ENCODE results near the gene SCRN3. TPM values are rescaled to one million over a fixed set of nuclear protein-coding genes. Genes with fewer than 3 reads are reported as not detected.
"Not testable (repeated sequence)": the region's sequence is repeated elsewhere in the genome, so short reads cannot be mapped to it uniquely, and the experiment has no call there.

SCRN3 gene
- total and polyA plus RNA-seq, 2 of the 4 experiments (the other 2 are of a cell fraction): 9.9 to 11.4 TPM

DNA sequence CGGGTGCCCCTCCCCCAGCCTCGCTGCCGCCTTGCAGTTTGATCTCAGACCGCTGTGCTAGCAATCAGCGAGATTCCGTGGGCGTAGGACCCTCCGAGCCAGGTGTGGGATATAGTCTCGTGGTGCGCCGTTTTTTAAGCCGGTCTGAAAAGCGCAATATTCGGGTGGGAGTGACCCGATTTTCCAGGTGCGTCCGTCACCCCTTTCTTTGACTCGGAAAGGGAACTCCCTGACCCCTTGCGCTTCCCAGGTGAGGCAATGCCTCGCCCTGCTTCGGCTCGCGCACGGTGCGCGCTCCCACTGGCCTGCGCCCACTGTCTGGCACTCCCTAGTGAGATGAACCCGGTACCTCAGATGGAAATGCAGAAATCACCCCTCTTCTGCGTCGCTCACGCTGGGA lies 14.5 kb downstream of the SCRN3 start:
- intact Hi-C loops (cut with micrococcal nuclease); ATAC-seq (ENCODE audit: low read depth); H2BK15ac ChIP-seq (ENCODE audit: low read depth, low read length); DNase-seq; H2AK9ac ChIP-seq (replicated peaks; ENCODE audit: low read depth, low read length, poor library complexity); in situ Hi-C loops (cut with MboI; ENCODE audit: low sequenced_read_pairs); H3K56ac ChIP-seq (ENCODE audit: extremely low read depth, insufficient read depth, low read length); H3K9ac ChIP-seq (ENCODE audit: low read depth, low read length); H4K5ac ChIP-seq (ENCODE audit: low read depth, low read length); H4K20me1 ChIP-seq (ENCODE audit: insufficient read depth, low read length); H2BK20ac ChIP-seq (ENCODE audit: low read depth, low read length); H4K8ac ChIP-seq (ENCODE audit: low read depth in 2 of 2, low read length in 2 of 2); H2BK120ac ChIP-seq (ENCODE audit: low read depth, low read length); H3K14ac ChIP-seq (replicated peaks; ENCODE audit: low read depth, low read length); H3K18ac ChIP-seq (ENCODE audit: low read depth, low read length); H3K4ac ChIP-seq (ENCODE audit: low read depth, low read length); H3K9me3 ChIP-seq (ENCODE audit: control insufficient read depth, insufficient read depth, low read length); H3K4me1 ChIP-seq (ENCODE audit: control insufficient read depth, insufficient read depth, low read length); H4K91ac ChIP-seq (ENCODE audit: insufficient read depth, low read depth, low read length); H3K27me3 ChIP-seq (ENCODE audit: control insufficient read depth, insufficient read depth, low read length); H3K9me1 ChIP-seq (ENCODE audit: insufficient read depth, low read length); BruUV-seq (replicated peaks); H2AFZ ChIP-seq (replicated peaks; ENCODE audit: low read length, poor library complexity); H3K4me2 ChIP-seq (ENCODE audit: low read depth, low read length); H2AK5ac ChIP-seq (ENCODE audit: low read depth, low read length); H2BK5ac ChIP-seq (ENCODE audit: low read depth, low read length, poor library complexity, severe bottlenecking); H3K27ac ChIP-seq (ENCODE audit: insufficient read depth, low read length); H3K79me1 ChIP-seq (ENCODE audit: low read depth in 1 of 2, low read length in 2 of 2); H3K23ac ChIP-seq (ENCODE audit: low read depth, low read length); H3K4me3 ChIP-seq (ENCODE audit: insufficient read depth, low read depth, low read length); dilution Hi-C loops (cut with HindIII; ENCODE audit: low sequenced_read_pairs, unreplicated experiment); H3K36me3 ChIP-seq (ENCODE audit: control insufficient read depth, insufficient read depth, low read length): not testable (repeated sequence)
- POLR2A ChIA-PET (ENCODE audit: unreplicated experiment): interaction anchor here (0.6 kb wide), 1 partner anchor 1069 kb away, joined by 3 read pairs; no protein-coding TSS in a partner anchor
- CTCF ChIA-PET: interaction anchor here (0.7 kb wide), 1 partner anchor 22 kb away, joined by 3 read pairs; no protein-coding TSS in a partner anchor
- WGBS, 2 experiments (ENCODE audit: extremely low coverage in 2 of 2, insufficient read length in 1 of 2): no CpG with 5 or more reads among the region's 31 CpGs

Data from IMR-90 (cell line).